ENCODE results near the gene HTATIP2. TPM values are rescaled to one million over a fixed set of nuclear protein-coding genes. Genes with fewer than 3 reads are reported as not detected.

HTATIP2 gene
- total and polyA plus RNA-seq, 2 experiments from 2014 or later, result 45.0 to 57.5 TPM

GRCh38 chr11:20415432-20415831, 51.9 kb downstream of the HTATIP2 start:
- H3K27ac ChIP-seq (ENCODE audit: low read depth), result no peak overlapping the region
- no peak overlapping the region for H3K4me3 Mint-ChIP-seq
- H3K4me1 Mint-ChIP-seq, result no peaks in the 10 kb centered on the region
- H3K4me3 ChIP-seq, result no peak overlapping the region
- H3K4me1 ChIP-seq (ENCODE audit: insufficient read depth), result no peaks in the 10 kb centered on the region
- no peaks in the 10 kb centered on the region for H3K36me3 ChIP-seq (ENCODE audit: insufficient read depth)
- no peaks in the 10 kb centered on the region for H3K79me2 ChIP-seq (replicated peaks; ENCODE audit: insufficient read depth)
- H3K27me3 Mint-ChIP-seq (ENCODE audit: insufficient read depth, low read depth, poor library complexity), result peaks cover 2% of the 10 kb centered on the region
- no peak overlapping the region for H3K27ac Mint-ChIP-seq
- ATAC-seq (no peak), DNase-seq (ENCODE audit: low spot score) (no peak)
- no peaks in the 10 kb centered on the region for H3K9me2 ChIP-seq (ENCODE audit: insufficient read depth)
- H3F3A ChIP-seq (replicated peaks; ENCODE audit: low read depth), result no peaks in the 10 kb centered on the region
- no peaks in the 10 kb centered on the region for H3K27me3 ChIP-seq (ENCODE audit: insufficient read depth)
- H3K36me3 Mint-ChIP-seq (ENCODE audit: low read depth), result no peaks in the 10 kb centered on the region
- H4K20me1 ChIP-seq (replicated peaks; ENCODE audit: insufficient read depth), result peaks cover 5% of the 10 kb centered on the region; the same call in 1 of the 2 replicates
- TF ChIP-seq ETS1 (IDR thresholded peaks at IDR 0.05) (no peak), EZH2 (IDR thresholded peaks at IDR 0.05; ENCODE audit: low read depth, unreplicated experiment) (no peak), EZH2phosphoT487 (IDR thresholded peaks at IDR 0.05; ENCODE audit: unreplicated experiment) (no peak), NANOG (IDR thresholded peaks at IDR 0.05; ENCODE audit: borderline replicate concordance) (no peak), CREB1 (CRISPR knock-in tag; IDR thresholded peaks at IDR 0.05; ENCODE audit: low read depth) (no peak), CTCF (conservative IDR thresholded peaks at IDR 0.05; ENCODE audit: low read depth in 2 of 2) (no peak), ZNF462 (CRISPR knock-in tag; IDR thresholded peaks at IDR 0.05) (no peak), ZNF114 (CRISPR knock-in tag; IDR thresholded peaks at IDR 0.05) (no peak), POLR2AphosphoS5 (IDR thresholded peaks at IDR 0.05; ENCODE audit: low read depth) (no peak), STAT1 (IDR thresholded peaks at IDR 0.05; ENCODE audit: unreplicated experiment) (no peak), JUNB (IDR thresholded peaks at IDR 0.05; ENCODE audit: unreplicated experiment) (no peak), REST (IDR thresholded peaks at IDR 0.05; ENCODE audit: unreplicated experiment) (no peak), ZNF331 (CRISPR knock-in tag; IDR thresholded peaks at IDR 0.05; ENCODE audit: low read depth) (no peak)
- H3K9me3 Mint-ChIP-seq, result no peaks in the 10 kb centered on the region
- no peak overlapping the region for H3K4me2 ChIP-seq
- no peak overlapping the region for H2AFZ ChIP-seq
